GM03348 (cell line): Measurements from ENCODE around the gene VIM.
"Not testable (repeated sequence)": the region's sequence is repeated elsewhere in the genome, so short reads cannot be mapped to it uniquely, and the experiment has no call there.

Experiments used
- DNase-seq: peaks from one replicate; pipeline ENCODE4 v3.0.0; 2012; ENCODE audit warnings: low spot score

VIM gene

DNA sequence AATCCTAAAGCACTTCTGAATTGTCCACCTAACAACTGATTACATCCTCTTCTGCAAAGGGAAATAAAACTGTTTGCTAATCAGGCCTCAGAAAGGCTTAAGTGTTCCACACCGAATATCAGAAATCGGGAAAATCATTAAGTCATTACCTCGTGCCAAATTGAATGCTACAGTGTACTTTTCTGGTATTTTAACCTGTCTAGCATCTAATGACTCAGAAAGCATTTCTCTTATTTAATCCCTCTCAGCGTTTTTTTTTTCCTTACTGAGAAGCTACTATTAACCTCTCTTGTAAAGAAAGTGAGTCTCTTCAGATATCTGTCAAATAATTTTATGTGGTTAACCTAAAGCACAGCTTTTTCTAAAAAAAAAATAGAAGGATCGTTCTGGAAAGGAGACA, 28.6 kb downstream of the VIM start:
- no peak for DNase-seq

DNA sequence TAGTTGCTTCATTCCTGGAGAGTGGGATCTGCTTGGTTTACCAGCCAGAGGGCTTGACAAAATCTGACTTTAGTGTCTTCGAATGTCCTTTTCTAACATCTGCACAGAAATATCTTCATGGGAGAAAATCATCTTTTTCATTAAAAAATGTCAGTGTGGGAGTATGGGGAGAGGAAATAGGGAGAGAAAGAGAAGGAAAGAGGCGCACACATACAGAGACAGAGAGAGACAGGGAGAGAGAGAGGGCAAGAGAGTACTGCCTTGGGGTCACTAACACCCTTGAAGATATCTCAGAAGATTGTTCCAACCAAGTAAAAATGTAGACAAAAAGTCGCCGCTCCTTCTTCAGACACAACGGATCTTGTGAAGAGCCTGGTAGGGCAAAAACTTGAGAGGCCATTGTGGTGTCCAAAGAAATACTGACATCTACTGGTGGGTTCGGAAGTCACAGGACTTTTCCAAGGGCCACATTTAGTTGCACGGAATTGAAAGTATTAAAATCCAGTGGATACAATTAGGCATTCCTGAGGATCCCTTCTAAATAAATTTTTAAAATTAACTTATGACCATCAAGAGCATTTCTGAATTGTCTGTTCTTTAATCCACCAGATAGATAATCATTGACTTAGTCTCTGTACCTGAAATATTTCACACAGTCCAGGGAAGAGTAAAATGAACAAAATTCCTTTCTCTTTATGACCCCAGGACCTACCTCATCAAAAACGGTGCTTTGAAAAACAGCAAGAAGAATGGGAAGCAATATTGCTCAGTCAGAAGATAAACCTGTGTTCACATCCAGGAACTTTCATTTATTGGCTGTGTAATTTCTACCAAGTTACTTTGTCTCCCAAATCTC, 29.7 kb downstream of the VIM start:
- DNase-seq: peak; percentile 76

- DNase-seq: no peak
Observed at GRCh38 chr10:17262502-17262901, 34.5 kb downstream of the VIM start.

DNA sequence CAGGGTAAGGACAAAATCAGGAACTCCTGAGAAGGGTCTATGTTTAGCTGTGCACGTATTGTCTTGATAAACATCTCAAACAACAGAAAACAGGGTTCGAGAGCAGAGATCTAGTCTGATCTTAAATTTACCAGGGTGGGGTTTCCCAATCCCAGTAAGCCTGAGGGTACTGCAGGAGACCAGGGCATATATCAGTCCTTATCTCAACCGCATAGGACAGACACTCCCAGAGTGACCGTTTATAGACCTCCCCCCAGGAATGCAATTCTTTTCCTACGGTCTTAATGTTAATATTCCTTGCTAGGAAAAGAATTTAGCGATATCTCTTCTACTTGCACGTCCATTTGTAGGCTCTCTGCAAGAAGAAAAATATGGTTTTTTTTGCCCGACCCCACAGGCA, 35.5 kb downstream of the VIM start:
- no peak for DNase-seq

- DNase-seq: peak; percentile 21
Observed at GRCh38 chr10:17265468-17265867, 37.4 kb downstream of the VIM start.

DNA sequence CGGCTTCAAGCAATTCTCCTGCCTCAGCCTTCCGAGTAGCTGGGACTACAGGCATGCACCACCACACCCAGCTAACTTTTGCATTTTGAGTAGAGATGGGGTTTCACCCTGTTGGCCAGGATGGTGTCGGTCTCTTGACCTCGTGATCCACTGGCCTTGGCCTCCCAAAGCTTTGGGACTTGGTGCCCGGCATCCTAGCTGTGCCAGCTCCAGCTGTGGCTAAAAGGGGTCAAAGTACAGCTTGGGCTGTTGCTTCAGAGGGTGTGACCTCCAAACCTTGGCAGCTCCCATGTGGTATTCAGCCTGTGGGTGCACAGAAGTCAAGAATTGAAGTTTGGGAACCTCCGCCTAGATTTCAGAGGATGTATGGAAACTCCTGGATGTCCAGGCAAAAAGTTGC, 38.5 kb downstream of the VIM start:
- DNase-seq: not testable (repeated sequence)

DNA sequence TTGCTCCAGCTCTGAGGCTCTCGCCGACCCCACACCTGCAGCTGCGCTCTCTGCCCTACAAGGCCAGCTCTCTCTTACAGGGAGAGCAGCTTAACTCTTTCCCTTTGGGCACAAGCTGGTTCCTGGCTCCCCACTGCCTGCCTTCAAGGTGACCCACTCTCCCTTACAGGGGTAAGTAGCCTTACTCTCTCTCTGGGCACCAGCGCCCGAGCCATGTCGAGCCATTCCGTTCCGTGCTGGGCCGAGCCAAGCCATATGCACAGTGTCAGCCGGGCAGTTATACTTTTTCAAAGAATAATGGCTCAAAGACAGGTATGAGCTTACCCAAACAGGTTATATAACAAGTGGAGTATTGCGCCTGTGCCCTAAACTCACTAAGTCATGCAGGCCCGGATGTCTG, 44.6 kb downstream of the VIM start:
- DNase-seq: no peak

DNA sequence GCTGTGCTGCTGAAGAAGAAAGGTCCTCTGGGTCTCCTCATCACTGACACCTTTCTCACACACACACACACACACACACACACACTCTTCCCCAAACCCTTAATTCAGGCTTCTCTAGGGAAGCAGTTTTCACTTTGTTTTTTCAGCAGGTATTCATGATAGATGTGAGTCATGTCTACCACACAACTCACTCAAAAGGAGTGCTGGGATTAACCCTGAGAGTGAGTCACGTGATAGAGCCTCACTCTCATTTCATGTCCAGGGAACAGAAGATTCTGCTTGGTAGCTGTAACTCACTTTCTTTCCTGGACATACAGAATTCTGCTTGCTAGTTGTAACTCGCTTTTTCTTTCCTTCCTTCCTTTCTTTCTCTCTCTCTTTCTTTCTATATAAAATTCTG, 45.4 kb downstream of the VIM start:
- peak; percentile 15 for DNase-seq

- no peak for DNase-seq
Observed at GRCh38 chr10:17276756-17277424, 48.8 kb downstream of the VIM start.

DNA sequence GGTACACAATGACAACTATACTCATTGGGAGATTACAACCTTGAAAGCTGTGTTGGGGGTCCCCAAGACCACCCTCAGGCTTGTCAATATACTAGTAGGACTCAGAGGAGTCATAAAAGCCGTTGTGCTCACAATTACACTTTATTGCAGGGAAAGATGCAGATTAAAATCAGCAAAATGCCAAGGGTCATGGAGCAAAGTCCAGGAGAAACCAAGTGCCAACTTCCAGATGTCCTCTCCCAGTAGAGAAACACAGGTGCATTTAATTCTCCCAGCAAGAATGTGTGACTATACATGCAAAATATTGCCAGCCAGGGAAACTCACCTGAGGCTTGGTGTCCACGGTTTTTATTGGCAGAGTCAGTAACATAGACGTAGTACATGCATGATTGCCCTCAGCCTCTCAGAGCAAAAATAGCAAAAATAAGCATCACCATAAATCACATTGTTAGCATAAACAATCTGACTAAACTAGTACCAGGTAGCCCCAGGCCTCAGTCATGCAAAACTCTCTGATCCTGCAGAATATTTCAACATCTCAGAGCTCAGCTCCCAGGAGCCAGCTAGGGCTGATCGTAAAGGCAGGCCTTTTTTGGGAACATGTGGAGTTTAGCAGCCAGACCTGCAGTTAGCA, 50.7 kb downstream of the VIM start:
- no peak for DNase-seq

DNA sequence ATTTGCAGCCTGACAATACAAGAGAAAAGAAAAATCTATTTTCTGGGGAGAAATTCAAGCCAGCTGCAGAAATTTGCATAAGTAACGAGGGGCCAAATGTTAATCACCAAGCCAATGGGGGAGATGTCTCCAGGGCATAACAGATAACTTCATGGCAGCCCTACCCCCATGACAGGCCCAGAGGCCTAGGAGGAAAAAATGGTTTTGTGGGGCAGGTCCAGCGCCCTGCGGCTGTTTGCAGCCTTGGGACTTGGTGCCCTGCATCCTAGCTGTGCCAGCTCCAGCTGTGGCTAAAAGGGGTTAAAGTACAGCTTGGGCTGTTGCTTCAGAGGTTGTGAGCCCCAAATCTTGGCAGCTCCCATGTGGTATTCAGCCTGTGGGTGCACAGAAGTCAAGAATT, 54.3 kb downstream of the VIM start:
- no peak for DNase-seq

DNA sequence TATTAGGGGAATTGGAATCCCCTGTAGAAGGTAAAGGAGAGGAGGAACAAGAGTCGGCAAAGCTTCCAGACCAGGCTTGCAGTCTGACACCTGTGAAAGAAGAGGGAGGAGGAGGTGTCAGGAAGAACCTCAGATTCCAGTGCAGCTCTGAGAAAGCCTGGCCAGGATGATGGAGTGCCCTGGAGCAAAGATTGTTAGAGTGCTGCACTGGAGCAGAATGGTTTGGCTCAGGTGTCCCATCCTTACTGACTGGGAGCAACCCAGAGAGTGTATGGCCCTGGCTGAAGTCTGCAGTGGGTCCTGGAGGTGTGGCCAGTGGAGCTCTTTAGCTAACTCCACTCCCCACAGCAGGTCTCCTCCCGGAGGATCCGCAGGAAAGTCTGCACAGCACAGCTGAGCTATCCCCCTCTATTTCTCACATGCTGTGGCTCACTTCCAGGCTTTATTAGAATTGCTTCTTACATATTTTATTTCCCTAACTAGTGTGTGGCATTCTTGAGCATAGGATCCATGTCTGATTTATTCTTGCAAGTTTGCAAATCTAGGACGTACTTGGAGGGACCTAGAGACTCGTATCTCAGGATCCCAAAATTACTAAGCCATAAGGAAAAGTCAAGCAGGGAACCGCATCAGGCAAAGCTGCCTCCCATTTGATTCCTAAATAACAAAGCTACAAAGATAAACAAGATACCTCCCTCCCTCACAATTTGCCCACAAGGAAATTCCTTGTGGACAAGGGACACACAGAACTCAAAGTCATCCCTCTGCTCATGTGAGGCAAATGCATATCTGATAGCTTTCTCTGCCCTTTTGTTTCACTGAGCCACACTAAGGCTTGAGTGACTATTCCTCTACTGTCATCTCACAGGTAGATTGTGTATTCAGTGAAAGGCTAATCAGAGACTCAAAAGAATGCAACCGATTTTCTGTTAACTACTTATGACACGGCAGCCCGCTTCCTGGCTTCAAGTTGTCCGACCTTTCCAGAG, 58.8 kb downstream of the VIM start:
- DNase-seq: no peak
